HG03571 (cell line): ENCODE data around the gene FLT4.

ENCODE experiments used
- ATAC-seq: cut with Tn5 transposase; IDR thresholded peaks from one replicate; pipeline ENCODE4 v1.9.1; 2021; ENCODE audit not compliant: unreplicated experiment

The FLT4 gene

GRCh38 chr5:180609386-180609785, 40.0 kb downstream of the FLT4 start:
- ATAC-seq = no peak

DNA sequence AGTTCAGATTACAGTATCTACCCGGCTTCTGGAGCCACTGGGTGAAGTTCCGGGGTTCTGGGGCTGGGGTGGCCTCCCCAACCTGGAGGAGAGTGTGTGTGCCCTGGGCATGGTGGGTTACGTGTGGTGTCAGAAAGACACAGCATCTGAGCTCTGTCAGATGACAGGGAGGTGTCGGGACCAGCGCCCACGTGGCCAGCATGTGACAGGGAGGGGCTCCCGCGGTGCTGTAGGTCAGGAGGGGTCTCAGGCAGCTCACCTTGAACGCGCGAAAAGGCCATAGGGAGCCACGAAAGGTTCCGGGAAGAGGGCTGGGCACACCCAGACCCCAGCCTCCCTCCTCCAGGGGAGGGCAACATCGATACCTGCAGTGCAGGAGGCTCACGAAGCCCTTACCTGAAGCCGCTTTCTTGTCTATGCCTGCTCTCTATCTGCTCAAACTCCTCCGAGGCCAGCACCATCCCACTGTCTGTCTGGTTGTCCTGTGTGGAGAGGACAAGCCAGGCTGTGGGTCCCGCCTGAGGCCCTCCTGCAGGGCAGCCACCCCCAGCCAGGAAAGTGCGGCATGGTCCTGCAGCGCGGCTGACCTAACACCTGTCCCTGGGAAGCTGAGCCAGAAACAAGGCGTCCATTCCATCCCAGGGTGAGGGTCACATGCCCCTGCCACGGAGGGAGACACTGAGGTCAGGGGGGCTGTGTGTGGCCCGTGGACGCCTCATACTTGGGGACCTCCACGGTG, 40.7 kb downstream of the FLT4 start:
- ATAC-seq = no peak

DNA sequence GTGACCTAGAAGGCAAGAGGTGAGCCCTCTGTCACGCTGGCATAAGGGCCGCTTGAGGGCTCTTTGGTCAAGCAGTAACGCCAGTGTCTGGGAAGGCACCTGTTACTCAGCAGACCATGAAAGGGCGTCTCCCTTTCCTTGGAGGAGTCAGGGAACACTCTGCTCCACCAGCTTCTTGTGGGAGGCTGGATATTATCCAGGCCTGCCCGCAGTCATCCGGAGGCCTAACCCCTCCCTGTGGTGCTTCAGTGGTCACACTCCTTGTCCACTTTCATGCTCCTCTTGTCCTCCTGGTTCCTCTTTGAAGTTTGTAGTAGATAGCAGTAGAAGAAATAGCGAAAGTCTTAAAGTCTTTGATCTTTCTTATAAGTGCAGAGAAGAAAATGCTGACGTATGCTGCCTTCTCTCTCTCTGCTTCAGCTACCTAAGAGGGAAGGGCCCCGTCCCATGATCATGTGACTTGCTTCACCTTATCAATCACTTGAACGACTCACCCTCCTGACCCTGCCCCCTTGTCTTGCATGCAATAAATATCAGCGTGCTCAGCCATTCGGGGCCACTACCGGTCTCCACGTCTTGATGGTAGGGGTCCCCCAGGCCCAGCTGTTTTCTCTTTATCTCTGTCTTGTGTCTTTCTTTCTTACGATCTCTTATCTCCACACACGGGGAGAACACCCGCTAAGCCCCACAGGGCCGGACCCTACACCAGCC, 41.4 kb downstream of the FLT4 start:
- no peak for ATAC-seq

DNA sequence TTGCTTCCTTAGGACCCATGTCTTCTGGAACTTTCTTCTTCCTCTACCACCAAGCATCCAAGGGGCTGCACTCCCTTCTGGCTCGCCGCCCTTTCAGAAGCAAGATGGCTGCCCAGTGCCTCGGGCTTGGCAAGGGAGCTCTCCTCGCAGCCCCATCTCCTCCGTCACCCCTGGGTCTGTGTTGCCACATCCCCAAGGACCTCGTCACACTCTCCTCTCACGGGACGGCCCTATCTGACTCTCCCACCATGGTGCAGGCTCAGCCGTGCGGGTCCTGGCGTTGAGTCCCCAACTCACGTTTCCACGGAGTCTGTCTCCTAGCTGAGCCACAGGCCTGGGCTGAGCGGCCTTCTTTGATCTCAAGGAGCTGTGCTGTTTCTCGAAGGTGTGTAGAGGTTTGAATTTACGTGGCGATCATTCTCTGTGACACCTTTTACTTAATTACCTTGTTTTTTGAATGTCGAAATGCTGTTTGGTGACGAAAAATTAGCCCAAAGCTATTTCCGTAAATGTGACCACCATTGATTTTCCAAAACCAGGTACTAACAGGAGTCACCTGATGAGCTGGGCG, 43.1 kb downstream of the FLT4 start:
- ATAC-seq = no peak

GRCh38 chr5:180605554-180606214, 43.7 kb downstream of the FLT4 start:
- ATAC-seq = no peak

GRCh38 chr5:180604271-180604670, 45.1 kb downstream of the FLT4 start:
- ATAC-seq = no peak

GRCh38 chr5:180603076-180603594, 46.3 kb downstream of the FLT4 start:
- ATAC-seq = no peak

GRCh38 chr5:180602481-180603075, 46.8 kb downstream of the FLT4 start:
- ATAC-seq = no peak

DNA sequence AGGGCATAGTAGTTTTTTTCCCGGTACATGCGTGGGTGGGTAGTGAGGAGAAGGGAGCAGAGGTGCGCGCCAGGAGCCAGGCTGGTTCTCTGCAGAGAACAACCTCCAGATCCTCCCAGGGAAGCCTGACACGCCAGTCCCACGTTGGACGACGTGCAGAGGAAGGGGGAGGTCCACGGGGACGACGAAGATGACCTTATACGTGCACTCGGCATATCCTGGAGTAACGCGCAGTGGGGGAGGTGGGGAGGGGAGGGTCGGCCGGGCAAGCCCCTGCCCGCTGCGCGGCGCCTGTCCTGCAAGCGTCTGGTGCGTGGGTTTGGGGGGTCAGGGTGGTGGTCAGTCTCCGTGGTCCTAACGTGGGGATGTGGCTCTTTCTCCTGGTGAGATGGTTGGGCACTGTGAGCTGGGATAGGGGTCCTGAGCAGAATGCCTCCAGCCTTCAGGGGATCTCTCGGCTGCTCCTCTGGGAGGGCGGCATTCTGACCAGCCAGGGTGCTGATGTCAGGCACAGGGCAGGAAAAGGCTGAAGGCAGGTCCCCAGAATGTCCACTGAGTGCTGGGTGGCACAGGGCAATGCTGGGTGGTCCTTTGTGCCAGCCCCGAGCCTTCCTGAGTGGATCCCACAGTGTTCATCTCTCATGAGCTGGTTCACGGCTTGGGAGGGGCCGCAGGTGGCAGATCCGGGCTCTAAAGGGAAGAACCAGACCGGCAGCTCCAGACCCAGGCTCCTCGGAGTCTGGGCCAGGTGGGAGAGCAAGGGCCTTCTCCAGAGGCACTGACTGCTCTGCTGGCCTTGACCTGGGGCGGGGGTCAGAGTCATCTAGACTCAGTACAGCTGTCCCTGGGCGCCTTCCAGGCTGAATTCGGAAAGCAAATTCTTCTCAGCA, 47.6 kb downstream of the FLT4 start:
- no peak for ATAC-seq

- no peak for ATAC-seq
These were observed 48.8 kb downstream of the FLT4 start for GRCh38 chr5:180600554-180601041.

DNA sequence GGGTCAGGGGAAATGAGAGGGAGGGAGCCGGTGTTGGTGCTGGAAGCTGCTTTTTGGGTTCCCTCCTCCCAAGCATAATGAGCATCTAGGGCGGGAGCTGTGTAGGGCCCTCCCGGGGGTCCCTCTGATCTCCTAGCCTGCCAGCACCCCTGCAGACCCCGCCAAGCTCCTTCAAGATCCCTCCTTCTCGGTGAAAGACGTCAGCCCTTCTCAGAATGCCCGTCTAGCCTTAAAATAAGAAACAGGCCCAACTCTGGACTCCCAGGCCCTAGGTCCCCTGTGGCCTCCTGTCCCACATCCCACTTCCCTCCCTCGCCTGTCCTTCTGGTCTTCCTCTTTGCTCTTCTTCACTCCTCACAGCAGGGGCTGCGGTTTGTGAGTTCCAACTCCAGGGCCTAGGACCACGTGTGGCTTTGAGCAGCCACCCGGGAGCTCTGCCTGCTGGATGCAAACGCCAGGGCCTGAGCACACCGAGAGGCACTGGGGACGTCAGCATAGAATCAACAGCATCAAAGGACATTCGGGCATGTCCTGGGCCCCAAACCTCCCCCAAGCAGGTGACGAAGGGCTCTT, 49.3 kb downstream of the FLT4 start:
- ATAC-seq = no peak

- ATAC-seq = no peak
These were observed 49.8 kb downstream of the FLT4 start for GRCh38 chr5:180599590-180599914.

- ATAC-seq = no peak
These were observed 50.4 kb downstream of the FLT4 start for GRCh38 chr5:180598797-180599589.

- ATAC-seq = no peak
These were observed 51.1 kb downstream of the FLT4 start for GRCh38 chr5:180598316-180598701.

GRCh38 chr5:180596668-180597231, 52.6 kb downstream of the FLT4 start:
- no peak for ATAC-seq

DNA sequence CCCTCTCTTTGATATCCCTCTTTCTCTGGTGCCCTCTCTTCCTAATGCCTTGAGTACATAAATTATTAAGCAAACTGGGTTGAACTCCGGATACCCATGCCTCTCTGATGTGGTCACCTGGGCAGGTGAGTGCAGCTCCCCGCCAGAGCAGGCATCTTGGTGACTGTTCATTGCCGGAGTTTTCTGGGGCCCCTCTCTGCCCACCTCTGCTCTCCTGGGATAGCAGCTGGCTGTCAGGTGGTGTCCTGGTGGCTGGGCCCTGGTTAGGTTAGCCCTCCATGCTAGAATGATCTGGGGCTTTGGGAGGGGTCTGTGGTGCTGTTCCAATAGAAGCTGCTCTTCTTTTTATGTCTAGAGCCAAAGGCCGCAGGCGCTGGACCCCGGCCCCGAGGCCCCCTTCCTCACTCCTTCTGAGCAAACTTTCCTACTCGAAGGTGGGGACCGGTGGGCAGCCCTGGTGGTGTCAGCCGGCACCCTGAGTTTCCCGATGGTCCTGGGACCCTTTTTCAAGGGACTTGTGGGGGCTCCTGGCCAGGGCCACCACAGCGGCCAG, 53.2 kb downstream of the FLT4 start:
- no peak for ATAC-seq

GRCh38 chr5:180595381-180596114, 53.9 kb downstream of the FLT4 start:
- ATAC-seq = no peak

DNA sequence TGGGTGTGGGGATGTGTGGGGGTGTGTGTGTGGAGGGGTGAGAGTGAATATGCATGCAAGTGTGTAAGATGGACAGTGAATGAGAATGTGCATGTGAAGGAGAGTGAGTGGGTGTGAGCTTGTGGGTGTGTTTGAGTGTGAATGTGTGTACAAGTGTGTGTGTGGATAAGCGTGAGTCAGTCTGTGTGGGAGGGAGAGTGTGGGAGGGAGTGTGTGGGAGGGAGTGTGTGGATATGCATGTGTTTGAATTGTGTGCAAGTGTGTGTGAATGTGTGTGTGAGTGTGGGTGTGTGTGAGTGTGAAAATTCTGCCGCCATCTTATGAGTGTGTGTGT, 54.4 kb downstream of the FLT4 start:
- ATAC-seq = no peak
